ENCODE measurements around the gene ENO3.
A peak's percentile ranks its signal among the peaks of the same experiment; 100 is the strongest.

DNA sequence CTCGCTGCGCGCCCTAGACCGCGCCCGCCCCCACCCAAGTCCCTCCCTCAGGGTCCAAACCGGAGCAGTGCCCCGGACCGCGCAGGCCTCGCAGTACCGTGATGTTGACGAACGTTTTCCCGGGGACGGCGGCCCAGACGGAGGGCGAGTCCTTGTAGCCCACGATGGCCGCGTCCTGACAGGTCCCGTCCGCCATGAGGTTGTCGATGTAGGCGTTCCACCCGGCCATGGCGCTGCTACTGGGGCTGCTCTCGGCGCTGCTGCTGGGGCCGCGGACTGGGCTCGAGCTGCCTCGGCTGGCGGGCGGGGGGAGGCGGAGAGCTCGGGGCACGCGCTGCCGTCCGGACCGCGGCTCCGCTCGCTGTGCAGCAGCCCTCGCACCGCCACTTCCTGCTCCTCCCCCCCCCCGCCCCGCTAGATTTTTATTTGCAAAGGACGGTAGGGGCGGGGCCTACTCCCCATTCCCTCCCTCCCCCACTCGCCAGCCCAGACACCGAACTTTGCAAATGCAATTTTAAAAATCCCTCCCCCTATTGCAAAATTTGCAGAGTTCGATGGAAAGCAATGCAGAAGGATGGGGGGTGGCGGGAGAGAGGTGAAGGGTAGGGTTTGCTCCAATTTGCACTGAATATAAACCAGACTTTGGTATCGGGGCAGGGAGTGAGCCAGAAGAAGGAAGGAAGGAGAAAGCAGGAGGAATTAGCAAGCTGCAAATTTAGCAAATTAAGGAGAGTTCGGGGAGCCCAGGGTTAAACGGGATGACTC lies 2.6 kb upstream of the ENO3 start, which contains the start of gene PFN1:
- TF ChIP-seq, protein P1, sequence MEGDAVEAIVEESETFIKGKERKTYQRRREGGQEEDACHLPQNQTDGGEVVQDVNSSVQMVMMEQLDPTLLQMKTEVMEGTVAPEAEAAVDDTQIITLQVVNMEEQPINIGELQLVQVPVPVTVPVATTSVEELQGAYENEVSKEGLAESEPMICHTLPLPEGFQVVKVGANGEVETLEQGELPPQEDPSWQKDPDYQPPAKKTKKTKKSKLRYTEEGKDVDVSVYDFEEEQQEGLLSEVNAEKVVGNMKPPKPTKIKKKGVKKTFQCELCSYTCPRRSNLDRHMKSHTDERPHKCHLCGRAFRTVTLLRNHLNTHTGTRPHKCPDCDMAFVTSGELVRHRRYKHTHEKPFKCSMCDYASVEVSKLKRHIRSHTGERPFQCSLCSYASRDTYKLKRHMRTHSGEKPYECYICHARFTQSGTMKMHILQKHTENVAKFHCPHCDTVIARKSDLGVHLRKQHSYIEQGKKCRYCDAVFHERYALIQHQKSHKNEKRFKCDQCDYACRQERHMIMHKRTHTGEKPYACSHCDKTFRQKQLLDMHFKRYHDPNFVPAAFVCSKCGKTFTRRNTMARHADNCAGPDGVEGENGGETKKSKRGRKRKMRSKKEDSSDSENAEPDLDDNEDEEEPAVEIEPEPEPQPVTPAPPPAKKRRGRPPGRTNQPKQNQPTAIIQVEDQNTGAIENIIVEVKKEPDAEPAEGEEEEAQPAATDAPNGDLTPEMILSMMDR (IDR thresholded peaks at IDR 0.05) = no peak
- peak; percentile 37 to 88 for TF ChIP-seq POLR2A (IDR thresholded peaks at IDR 0.05)
